ENCODE data around the gene CPEB4. TPM values are rescaled to one million over a fixed set of nuclear protein-coding genes. Genes with fewer than 3 reads are reported as not detected.

The CPEB4 gene
- total and polyA plus RNA-seq, 2 of the 8 experiments (the other 6 are each of a cell fraction or from before 2014, with no cell fraction given) = 8.4 to 13.4 TPM

DNA sequence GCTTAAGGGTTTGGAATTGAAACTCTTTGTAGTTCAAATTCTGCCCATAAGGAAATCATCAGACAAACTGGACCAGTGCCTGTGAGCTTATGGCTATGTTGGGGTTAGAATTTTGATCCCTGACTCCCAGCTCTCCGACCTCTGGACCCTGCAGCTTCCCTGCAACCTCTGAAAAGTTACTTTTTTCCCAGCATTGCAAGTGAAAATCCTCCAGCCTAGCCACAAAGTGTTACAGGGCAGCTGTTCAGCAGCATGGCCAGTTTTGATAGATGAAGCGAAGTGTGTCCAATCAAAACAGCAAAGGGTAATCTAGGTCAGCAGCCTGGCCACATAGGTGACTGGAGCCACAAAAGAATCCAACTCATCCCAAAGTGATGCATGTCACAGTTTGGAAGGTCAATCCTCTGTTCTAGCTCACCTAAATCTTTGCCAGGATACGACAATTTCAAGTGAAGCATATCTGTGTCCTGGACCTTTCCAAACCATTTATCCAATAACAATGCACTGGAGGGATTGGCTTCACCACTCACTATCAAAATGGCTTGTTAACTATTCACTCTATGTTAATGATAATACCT, 4.7 kb upstream of the CPEB4 start:
- peak overlapping the region; percentile 9; the same call in 1 of the 2 replicates for H2AFZ ChIP-seq (ENCODE audit: low read length)
- no peak overlapping the region for H2BK120ac ChIP-seq (replicated peaks; ENCODE audit: low read depth, low read length)
- no peak overlapping the region for H3K56ac ChIP-seq (replicated peaks; ENCODE audit: insufficient read length, low read depth, low read length)
- H2BK15ac ChIP-seq (ENCODE audit: low read length) = no peak overlapping the region
- no peaks in the 10 kb centered on the region for H3K79me1 ChIP-seq (ENCODE audit: low read depth, low read length)
- FAIRE-seq (no peak), DNase-seq (ENCODE audit: low read depth in 1 of 2, low spot score in 2 of 2) (no peak)
- no peaks in the 10 kb centered on the region for H3K27me3 ChIP-seq (replicated peaks in 1 of 4; ENCODE audit: control insufficient read depth in 3 of 4, extremely low read depth in 1 of 4, insufficient read depth in 3 of 4, low read length in 3 of 4)
- H3K9me3 ChIP-seq (ENCODE audit: insufficient read depth in 2 of 2, low read depth in 1 of 2, low read length in 1 of 2) = peaks cover 0 to 2% of the 10 kb centered on the region in 2 experiments; a peak in 1 of 4 replicates
- no peak overlapping the region for H2BK12ac ChIP-seq (ENCODE audit: low read depth, low read length)
- H3K4me3 ChIP-seq (ENCODE audit: extremely low read depth in 1 of 4, insufficient read depth in 2 of 4, low read depth in 3 of 4, low read length in 4 of 4) = no peak overlapping the region
- no peaks in the 10 kb centered on the region for H3K79me2 ChIP-seq (ENCODE audit: control insufficient read depth in 1 of 2, insufficient read depth in 2 of 2, low read length in 2 of 2)
- H3K4ac ChIP-seq (replicated peaks; ENCODE audit: insufficient read length, low read depth, low read length) = no peak overlapping the region
- H3K14ac ChIP-seq (ENCODE audit: insufficient read length) = no peak overlapping the region
- no peak overlapping the region for H3K27ac ChIP-seq (ENCODE audit: low read depth, low read length)
- ChIA-PET CTCF (ENCODE audit: partially characterized antibody) (interaction anchor here (0.7 to 1.7 kb wide), 4 partner anchors 42 to 311 kb away, joined by 3 to 6 read pairs (median 4); no protein-coding TSS in a partner anchor), POLR2A (ENCODE audit: partially characterized antibody) (interaction anchor here (0.8 kb wide), 1 partner anchor 9 kb away, joined by 3 read pairs; no protein-coding TSS in a partner anchor)
- H3K4me2 ChIP-seq (ENCODE audit: insufficient read depth in 1 of 2, low read depth in 2 of 2, low read length in 2 of 2) = no peak overlapping the region
- no peak overlapping the region for H3K9ac ChIP-seq (replicated peaks in 1 of 4; ENCODE audit: extremely low read depth in 1 of 4, low read depth in 3 of 4, low read length in 3 of 4)
- H3K18ac ChIP-seq (ENCODE audit: extremely low read depth, low read length) = no peak overlapping the region
- H4K20me1 ChIP-seq (replicated peaks in 1 of 2; ENCODE audit: control insufficient read depth in 1 of 2, insufficient read depth in 2 of 2, low read length in 2 of 2) = no peaks in the 10 kb centered on the region
- H3K23ac ChIP-seq (ENCODE audit: insufficient read length) = no peak overlapping the region
- H2BK20ac ChIP-seq (ENCODE audit: low read length) = 0 out of 2 replicates have a peak overlapping the region, but pooled peaks have one; percentile 26
- H3K23me2 ChIP-seq (ENCODE audit: low read depth, low read length) = peaks cover 5% of the 10 kb centered on the region
- H3K36me3 ChIP-seq (ENCODE audit: control insufficient read depth in 2 of 4, insufficient read depth in 4 of 4, low read length in 3 of 4) = no peaks in the 10 kb centered on the region
- H4K91ac ChIP-seq (replicated peaks; ENCODE audit: insufficient read length, low read length) = no peak overlapping the region
- H4K5ac ChIP-seq (ENCODE audit: insufficient read length, low read depth, low read length) = no peak overlapping the region
- 93% methylated on average over 3 of the region's 3 CpGs; no CpG with 5 or more reads in 1 of the 2 experiments for WGBS, 2 experiments (ENCODE audit: extremely low coverage in 1 of 2, insufficient coverage in 1 of 2, insufficient read length in 1 of 2, insufficient replicate concordance in 2 of 2, low coverage in 1 of 2, low lambda C conversion rate in 2 of 2, missing lambda C conversion rate in 1 of 2)
- H3K4me1 ChIP-seq (replicated peaks in 1 of 4; ENCODE audit: control insufficient read depth in 3 of 4, insufficient read depth in 4 of 4, low read length in 3 of 4) = peaks cover 0 to 2% (median 0%) of the 10 kb centered on the region in 4 experiments; a peak in 2 of 7 replicates
- no peak overlapping the region for H4K8ac ChIP-seq (ENCODE audit: extremely low read depth, insufficient read depth, low read length)
- H2BK5ac ChIP-seq (ENCODE audit: low read depth, low read length) = no peak overlapping the region
- H2AK5ac ChIP-seq (ENCODE audit: low read depth, low read length) = no peak overlapping the region
- no peak for TF ChIP-seq JUN (IDR thresholded peaks at IDR 0.05; ENCODE audit: low read depth, low read length)

Data from H1 (cell line).